ENCODE data around the gene PRR23E. TPM values are rescaled to one million over a fixed set of nuclear protein-coding genes. Genes with fewer than 3 reads are reported as not detected.

Gene PRR23E
- total RNA-seq, 1 donor from 2014 or later, result not detected

DNA sequence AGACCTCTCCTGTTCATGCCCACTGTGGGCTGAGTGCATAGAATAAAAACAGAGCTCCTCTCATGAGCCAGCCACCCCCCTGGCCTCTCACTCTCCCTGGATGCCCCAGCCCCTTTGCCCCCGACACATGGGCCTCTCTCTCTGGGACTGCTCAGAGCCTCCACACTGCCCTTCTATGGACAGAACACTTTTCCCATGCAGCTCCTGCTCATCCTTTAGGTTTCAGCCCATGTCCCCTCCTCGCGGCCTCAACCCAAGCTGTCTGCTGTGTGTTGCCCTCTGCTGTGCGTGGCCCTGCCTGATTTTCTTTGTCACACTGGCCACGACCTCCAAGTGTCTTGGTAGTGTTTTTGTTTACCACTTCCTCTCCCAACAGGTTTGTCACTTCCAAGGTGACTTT is 20.7 kb upstream of the PRR23E start:
- no peaks in the 10 kb centered on the region for H3K9me3 ChIP-seq (ENCODE audit: control insufficient read depth in 3 of 3, low read length in 3 of 3)
- H3K27me3 ChIP-seq (ENCODE audit: control insufficient read depth in 3 of 3, insufficient read depth in 3 of 3, low read length in 3 of 3), result peaks cover 0 to 9% (median 0%) of the 10 kb centered on the region in 3 donors

DNA sequence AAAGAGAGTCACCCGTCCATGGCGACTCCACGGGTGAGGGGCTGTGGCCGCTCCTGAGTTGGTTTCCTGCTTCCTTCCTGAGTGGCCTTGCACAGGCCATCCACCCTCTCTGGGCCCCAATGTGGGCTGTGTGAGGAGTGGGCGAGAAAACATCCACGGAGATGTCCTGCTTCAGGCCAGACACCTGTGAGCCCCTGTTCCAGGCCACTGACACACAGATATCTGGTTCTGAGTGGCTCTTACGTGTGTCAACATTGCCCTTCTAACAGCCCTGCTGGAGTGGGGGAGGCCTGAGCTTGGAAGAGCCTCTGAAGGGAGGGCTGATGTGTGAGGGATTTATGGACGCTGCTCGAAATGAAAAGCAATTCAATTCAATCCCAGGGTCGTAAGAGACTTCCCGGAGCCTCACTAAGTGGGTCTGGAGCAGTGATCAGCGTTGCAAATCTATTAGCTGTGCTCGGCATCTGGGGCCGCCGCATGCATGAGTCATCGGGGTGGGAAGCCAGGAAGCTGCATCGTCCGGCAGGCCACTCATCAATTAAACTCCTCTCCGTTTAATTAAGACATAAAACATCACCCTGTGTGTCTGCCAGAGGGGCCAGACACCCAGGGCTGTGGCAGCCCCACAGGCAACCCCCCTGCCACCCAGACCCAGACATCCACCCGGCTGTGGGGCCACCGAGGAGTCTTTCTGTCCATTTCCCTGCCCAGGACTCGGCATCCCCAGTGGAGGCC is 20.0 kb upstream of the PRR23E start:
- Histone ChIP-seq H3K27ac (ENCODE audit: low read depth, low read length) (no peak overlapping the region), H3K36me3 (ENCODE audit: control insufficient read depth in 3 of 3, insufficient read depth in 3 of 3, low read length in 3 of 3) (no peaks in the 10 kb centered on the region), H3K9ac (ENCODE audit: low read depth in 1 of 3, low read length in 3 of 3) (no peak overlapping the region), H3K9me3 (ENCODE audit: control insufficient read depth in 3 of 3, low read length in 3 of 3) (no peaks in the 10 kb centered on the region), H3K4me3 (ENCODE audit: low read length in 3 of 3) (no peak overlapping the region), H3K27me3 (ENCODE audit: control insufficient read depth in 3 of 3, insufficient read depth in 3 of 3, low read length in 3 of 3) (peaks cover 0 to 9% (median 0%) of the 10 kb centered on the region in 3 donors), H3K4me1 (ENCODE audit: control insufficient read depth in 3 of 3, insufficient read depth in 3 of 3, low read length in 3 of 3) (peaks cover 9 to 16% (median 12%) of the 10 kb centered on the region in 3 donors)

More for the DNA sequence above, 20.7 kb upstream of the PRR23E start:
- H3K36me3 ChIP-seq (ENCODE audit: control insufficient read depth in 3 of 3, insufficient read depth in 3 of 3, low read length in 3 of 3), result no peaks in the 10 kb centered on the region
- no peak overlapping the region for H3K27ac ChIP-seq (ENCODE audit: low read depth, low read length)
- no peak overlapping the region for H3K9ac ChIP-seq (ENCODE audit: low read depth in 1 of 3, low read length in 3 of 3)
- peaks cover 10 to 23% (median 13%) of the 10 kb centered on the region in 3 donors for H3K4me1 ChIP-seq (ENCODE audit: control insufficient read depth in 3 of 3, insufficient read depth in 3 of 3, low read length in 3 of 3)
- no peak overlapping the region for H3K4me3 ChIP-seq (ENCODE audit: low read length in 3 of 3)

DNA sequence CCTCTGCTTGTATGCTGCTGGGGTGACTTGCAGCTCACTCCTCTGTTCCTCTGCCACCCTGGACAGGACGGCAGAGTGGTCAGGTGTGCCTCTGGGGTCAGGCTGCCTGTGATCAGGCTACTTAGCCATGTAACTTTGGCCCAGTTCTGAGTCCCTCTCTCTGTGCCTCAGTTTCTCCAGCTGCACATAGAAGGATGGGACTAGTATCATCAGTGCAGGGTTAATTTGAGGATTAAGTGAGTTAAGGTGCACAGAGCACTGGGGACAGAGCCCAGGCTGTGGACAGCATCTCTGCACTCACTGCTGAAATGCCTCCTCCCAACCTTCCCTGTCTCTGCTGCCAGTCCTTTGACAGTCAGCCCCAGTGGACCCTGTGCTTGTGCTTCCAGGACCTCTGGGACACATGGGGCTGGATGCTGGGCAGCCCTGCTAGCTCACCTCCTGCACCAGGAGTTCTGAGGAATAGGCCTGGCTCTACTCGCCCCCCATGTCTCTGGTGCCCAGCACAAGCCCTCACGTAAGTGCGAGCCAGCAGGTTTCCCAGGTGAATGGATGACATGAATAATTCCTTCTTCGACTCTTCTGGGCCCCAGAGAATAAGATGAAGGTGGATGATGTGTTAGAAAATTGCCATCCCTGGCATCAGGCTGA is 19.3 kb upstream of the PRR23E start:
- no peaks in the 10 kb centered on the region for H3K36me3 ChIP-seq (ENCODE audit: control insufficient read depth in 3 of 3, insufficient read depth in 3 of 3, low read length in 3 of 3)
- H3K4me1 ChIP-seq (ENCODE audit: control insufficient read depth in 3 of 3, insufficient read depth in 3 of 3, low read length in 3 of 3), result peaks cover 5 to 11% (median 7%) of the 10 kb centered on the region in 3 donors
- H3K9ac ChIP-seq (ENCODE audit: low read depth in 1 of 3, low read length in 3 of 3), result no peak overlapping the region
- H3K27me3 ChIP-seq (ENCODE audit: control insufficient read depth in 3 of 3, insufficient read depth in 3 of 3, low read length in 3 of 3), result peaks cover 0 to 9% (median 0%) of the 10 kb centered on the region in 3 donors
- no peak overlapping the region for H3K27ac ChIP-seq (ENCODE audit: low read depth, low read length)
- no peak overlapping the region for H3K4me3 ChIP-seq (ENCODE audit: low read length in 3 of 3)
- H3K9me3 ChIP-seq (ENCODE audit: control insufficient read depth in 3 of 3, low read length in 3 of 3), result no peaks in the 10 kb centered on the region

DNA sequence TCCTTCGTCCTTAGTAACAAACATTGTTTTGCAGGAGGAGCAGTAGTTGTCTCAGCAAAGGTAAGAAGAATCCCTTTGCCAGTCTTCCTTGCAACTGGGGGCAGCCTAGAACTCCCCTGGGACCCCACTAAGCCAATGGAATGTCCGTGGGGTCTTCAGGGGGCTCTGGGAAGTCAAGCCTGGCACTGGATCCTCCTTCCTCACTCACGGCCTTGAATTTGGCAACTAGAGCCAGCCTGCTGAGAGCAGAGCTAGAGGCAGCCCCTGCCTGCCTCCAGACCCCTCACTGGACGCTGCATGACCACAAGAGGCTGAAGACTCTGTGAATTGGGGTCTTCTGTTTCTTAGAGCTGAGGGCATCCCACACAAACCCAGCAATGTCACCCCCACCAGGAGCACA is 18.6 kb upstream of the PRR23E start:
- Histone ChIP-seq H3K27ac (ENCODE audit: low read depth, low read length) (no peak overlapping the region), H3K4me3 (ENCODE audit: low read length in 3 of 3) (no peak overlapping the region), H3K27me3 (ENCODE audit: control insufficient read depth in 3 of 3, insufficient read depth in 3 of 3, low read length in 3 of 3) (peaks cover 0 to 9% (median 0%) of the 10 kb centered on the region in 3 donors), H3K36me3 (ENCODE audit: control insufficient read depth in 3 of 3, insufficient read depth in 3 of 3, low read length in 3 of 3) (no peaks in the 10 kb centered on the region), H3K4me1 (ENCODE audit: control insufficient read depth in 3 of 3, insufficient read depth in 3 of 3, low read length in 3 of 3) (peaks cover 0 to 4% (median under 1%) of the 10 kb centered on the region in 3 donors), H3K9me3 (ENCODE audit: control insufficient read depth in 3 of 3, low read length in 3 of 3) (no peaks in the 10 kb centered on the region), H3K9ac (ENCODE audit: low read depth in 1 of 3, low read length in 3 of 3) (no peak overlapping the region)

DNA sequence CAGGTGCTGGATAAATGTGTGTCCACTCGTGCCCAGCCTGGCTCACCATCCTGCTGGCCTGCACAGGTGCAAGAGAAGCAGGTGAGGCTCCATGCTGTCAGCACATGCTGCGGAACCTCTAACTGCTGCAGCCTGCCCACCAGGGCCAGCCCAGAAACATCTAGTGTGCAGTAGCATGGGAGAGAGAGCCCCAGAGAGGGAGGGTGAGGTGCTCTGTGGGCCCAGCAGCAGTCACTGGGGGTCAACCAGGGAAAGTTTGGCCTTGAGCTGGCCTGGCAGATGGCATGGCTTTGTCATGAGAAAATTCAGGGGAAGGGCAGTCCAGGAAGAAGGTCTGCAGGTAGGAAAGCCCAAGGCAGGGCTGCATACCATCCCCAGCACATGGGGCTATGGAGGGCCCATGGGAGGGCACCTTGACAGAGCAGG is 18.2 kb upstream of the PRR23E start:
- Histone ChIP-seq H3K4me3 (ENCODE audit: low read length in 3 of 3) (no peak overlapping the region), H3K9ac (ENCODE audit: low read depth in 1 of 3, low read length in 3 of 3) (no peak overlapping the region), H3K36me3 (ENCODE audit: control insufficient read depth in 3 of 3, insufficient read depth in 3 of 3, low read length in 3 of 3) (no peaks in the 10 kb centered on the region), H3K27ac (ENCODE audit: low read depth, low read length) (no peak overlapping the region), H3K27me3 (ENCODE audit: control insufficient read depth in 3 of 3, insufficient read depth in 3 of 3, low read length in 3 of 3) (peaks cover 0 to 9% (median 0%) of the 10 kb centered on the region in 3 donors), H3K9me3 (ENCODE audit: control insufficient read depth in 3 of 3, low read length in 3 of 3) (no peaks in the 10 kb centered on the region), H3K4me1 (ENCODE audit: control insufficient read depth in 3 of 3, insufficient read depth in 3 of 3, low read length in 3 of 3) (peaks cover 0 to 4% (median 0%) of the 10 kb centered on the region in 3 donors)

DNA sequence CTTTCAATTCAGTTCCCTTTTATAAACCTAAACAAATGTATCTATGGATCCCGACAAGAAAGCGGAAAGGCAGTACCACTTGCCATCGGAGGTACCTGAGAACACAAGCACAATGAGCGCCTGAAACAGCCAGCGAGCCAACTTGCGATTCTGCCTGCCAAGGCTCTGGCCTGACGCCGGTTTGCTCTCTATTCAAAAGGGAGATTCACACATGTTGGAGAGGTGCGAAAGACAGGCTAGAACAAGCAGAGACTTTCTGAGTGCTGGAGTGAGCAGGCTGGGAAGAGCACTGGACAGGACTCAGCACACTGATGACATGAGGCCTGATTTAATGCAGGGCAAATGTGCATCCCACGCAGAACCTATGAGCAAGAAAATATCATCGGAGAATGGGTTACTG is 17.7 kb upstream of the PRR23E start:
- no peaks in the 10 kb centered on the region for H3K36me3 ChIP-seq (ENCODE audit: control insufficient read depth in 3 of 3, insufficient read depth in 3 of 3, low read length in 3 of 3)
- H3K9ac ChIP-seq (ENCODE audit: low read depth in 1 of 3, low read length in 3 of 3), result no peak overlapping the region
- no peaks in the 10 kb centered on the region for H3K9me3 ChIP-seq (ENCODE audit: control insufficient read depth in 3 of 3, low read length in 3 of 3)
- H3K4me1 ChIP-seq (ENCODE audit: control insufficient read depth in 3 of 3, insufficient read depth in 3 of 3, low read length in 3 of 3), result peaks cover 0 to 4% (median 0%) of the 10 kb centered on the region in 3 donors
- peaks cover 0 to 9% (median 0%) of the 10 kb centered on the region in 3 donors for H3K27me3 ChIP-seq (ENCODE audit: control insufficient read depth in 3 of 3, insufficient read depth in 3 of 3, low read length in 3 of 3)
- H3K4me3 ChIP-seq (ENCODE audit: low read length in 3 of 3), result no peak overlapping the region
- no peak overlapping the region for H3K27ac ChIP-seq (ENCODE audit: low read depth, low read length)

DNA sequence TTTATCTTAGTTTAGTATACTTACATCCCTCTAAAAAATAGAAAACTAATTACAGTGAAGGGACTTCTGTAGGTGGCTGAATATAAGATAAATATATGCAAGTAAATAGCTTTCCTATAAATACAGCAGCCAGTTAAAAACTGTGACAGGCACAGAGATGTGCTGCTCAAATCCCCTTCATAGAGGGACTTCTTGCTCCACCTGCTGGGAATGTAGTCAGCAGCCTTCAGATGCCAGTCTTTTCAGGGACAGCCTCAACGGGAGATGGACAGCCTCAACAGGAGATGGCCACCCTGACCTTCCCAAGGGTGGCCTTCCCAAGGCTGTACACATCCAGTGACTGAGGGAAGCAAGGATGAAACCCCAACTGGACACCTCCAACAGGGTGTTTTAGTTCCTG is 15.7 kb upstream of the PRR23E start:
- Histone ChIP-seq H3K27me3 (ENCODE audit: control insufficient read depth in 3 of 3, insufficient read depth in 3 of 3, low read length in 3 of 3) (peaks cover 0 to 6% (median 0%) of the 10 kb centered on the region in 3 donors), H3K36me3 (ENCODE audit: control insufficient read depth in 3 of 3, insufficient read depth in 3 of 3, low read length in 3 of 3) (no peaks in the 10 kb centered on the region), H3K4me3 (ENCODE audit: low read length in 3 of 3) (no peak overlapping the region), H3K27ac (ENCODE audit: low read depth, low read length) (no peak overlapping the region), H3K9me3 (ENCODE audit: control insufficient read depth in 3 of 3, low read length in 3 of 3) (no peaks in the 10 kb centered on the region), H3K4me1 (ENCODE audit: control insufficient read depth in 3 of 3, insufficient read depth in 3 of 3, low read length in 3 of 3) (peaks cover 0 to 4% (median 0%) of the 10 kb centered on the region in 3 donors), H3K9ac (ENCODE audit: low read depth in 1 of 3, low read length in 3 of 3) (no peak overlapping the region)

DNA sequence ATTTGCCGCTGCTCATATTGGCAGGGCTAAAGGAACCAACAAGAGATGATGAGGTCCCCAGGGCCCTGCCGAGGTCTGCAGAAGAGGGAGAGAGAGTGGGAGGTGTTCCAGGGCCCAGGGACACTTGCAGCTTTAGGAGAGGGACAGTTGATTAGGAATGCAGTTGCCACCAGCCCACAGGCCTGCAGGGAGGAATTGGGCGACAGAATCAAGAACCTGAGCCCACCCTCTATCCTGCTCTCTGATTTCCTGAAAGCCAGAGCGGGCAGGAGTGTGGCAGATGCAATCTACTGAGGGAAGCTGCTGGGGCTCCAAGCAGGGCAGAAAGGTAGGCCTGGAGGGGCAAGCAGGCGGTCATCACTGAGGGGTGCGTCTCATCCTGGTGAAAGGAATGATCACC is 12.1 kb upstream of the PRR23E start:
- Histone ChIP-seq H3K27me3 (ENCODE audit: control insufficient read depth in 3 of 3, insufficient read depth in 3 of 3, low read length in 3 of 3) (peaks cover 0 to 6% (median 0%) of the 10 kb centered on the region in 3 donors), H3K9me3 (ENCODE audit: control insufficient read depth in 3 of 3, low read length in 3 of 3) (no peaks in the 10 kb centered on the region), H3K27ac (ENCODE audit: low read depth, low read length) (no peak overlapping the region), H3K4me3 (ENCODE audit: low read length in 3 of 3) (no peak overlapping the region), H3K36me3 (ENCODE audit: control insufficient read depth in 3 of 3, insufficient read depth in 3 of 3, low read length in 3 of 3) (no peaks in the 10 kb centered on the region), H3K4me1 (ENCODE audit: control insufficient read depth in 3 of 3, insufficient read depth in 3 of 3, low read length in 3 of 3) (no peaks in the 10 kb centered on the region), H3K9ac (ENCODE audit: low read depth in 1 of 3, low read length in 3 of 3) (no peak overlapping the region)

DNA sequence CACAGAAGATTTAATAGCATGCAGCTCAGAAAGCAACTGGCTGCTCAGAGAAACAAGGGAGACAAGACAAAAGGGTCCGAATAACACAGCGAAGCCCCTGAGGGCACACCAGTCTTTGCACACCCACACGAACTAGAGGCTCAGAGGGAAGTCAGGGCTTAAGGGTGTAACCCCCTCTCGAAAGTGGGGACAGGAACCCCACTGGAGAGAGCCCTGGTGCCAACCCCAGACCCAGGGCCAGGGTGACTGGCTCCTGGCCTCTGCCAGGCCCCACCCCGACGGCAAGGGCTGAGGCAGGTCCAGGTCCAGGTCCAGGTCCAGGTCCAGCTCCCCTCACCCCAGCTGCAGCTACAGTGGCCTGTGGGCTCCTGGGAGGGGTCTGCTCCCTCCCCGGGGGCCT is 10.5 kb upstream of the PRR23E start:
- Histone ChIP-seq H3K36me3 (ENCODE audit: control insufficient read depth in 3 of 3, insufficient read depth in 3 of 3, low read length in 3 of 3) (no peaks in the 10 kb centered on the region), H3K4me1 (ENCODE audit: control insufficient read depth in 3 of 3, insufficient read depth in 3 of 3, low read length in 3 of 3) (no peaks in the 10 kb centered on the region), H3K27ac (ENCODE audit: low read depth, low read length) (no peak overlapping the region), H3K27me3 (ENCODE audit: control insufficient read depth in 3 of 3, insufficient read depth in 3 of 3, low read length in 3 of 3) (peaks cover 0 to 6% (median 0%) of the 10 kb centered on the region in 3 donors), H3K9me3 (ENCODE audit: control insufficient read depth in 3 of 3, low read length in 3 of 3) (no peaks in the 10 kb centered on the region), H3K9ac (ENCODE audit: low read depth in 1 of 3, low read length in 3 of 3) (no peak overlapping the region), H3K4me3 (ENCODE audit: low read length in 3 of 3) (no peak overlapping the region)
